IMR-90 (cell line): Measurements from ENCODE around the gene ACTN1. TPM values are rescaled to one million over a fixed set of nuclear protein-coding genes. Genes with fewer than 3 reads are reported as not detected.

ENCODE experiments used
- ATAC-seq: fragments of 200-7000 bp; cut with Tn5 transposase; 2 replicates; pipeline ENCODE4 v1.9.1; 2020; ENCODE audit warnings: low read depth, mild to moderate bottlenecking, moderate library complexity
- BruUV-seq: library from RNA; stranded (reverse); fragments of 400-500 nt; replicated peaks from 2 replicates; lab custom pipeline; 2021; lab: Mats Ljungman, UMichigan
- CTCF ChIA-PET: fragments of 300-600 bp; formaldehyde crosslinking; extraction: SDS; loops from one replicate; lab custom pipeline; 2021; ENCODE audit warnings: antibody characterized with exemption; lab: Yijun Ruan, JAX
- POLR2A ChIA-PET: fragments of 300-600 bp; sonication (Branson Sonifier 250); formaldehyde crosslinking; loops from one replicate; lab custom pipeline; 2022; ENCODE audit warnings: antibody characterized with exemption; ENCODE audit not compliant: unreplicated experiment; lab: Charles Lee
- DNase-seq: peaks from one replicate; pipeline ENCODE4 v3.0.0; 2013
- H2AFZ ChIP-seq: replicated peaks from 2 replicates; pipeline ENCODE3; 2013; ENCODE audit warnings: low read length, mild to moderate bottlenecking; ENCODE audit not compliant: poor library complexity
- H2AK5ac ChIP-seq: 2 replicates; pipeline ENCODE4 v1.6.1; 2013; ENCODE audit warnings: low read depth, low read length, inconsistent platforms
- H2AK9ac ChIP-seq: replicated peaks from 2 replicates; pipeline ENCODE3; 2013; ENCODE audit warnings: mild to moderate bottlenecking, low read depth, low read length, moderate library complexity; ENCODE audit not compliant: poor library complexity
- H2BK120ac ChIP-seq: 2 replicates; pipeline ENCODE4 v1.6.1; 2013; ENCODE audit warnings: low read depth, low read length, inconsistent platforms
- H2BK15ac ChIP-seq: 3 replicates; pipeline ENCODE4 v1.6.1; 2013; ENCODE audit warnings: low read depth, low read length, inconsistent platforms
- H2BK20ac ChIP-seq: 2 replicates; pipeline ENCODE4 v1.6.1; 2013; ENCODE audit warnings: low read depth, mild to moderate bottlenecking, inconsistent platforms, low read length, moderate library complexity
- H2BK5ac ChIP-seq: 2 replicates; pipeline ENCODE4 v1.6.1; 2013; ENCODE audit warnings: mild to moderate bottlenecking, low read depth, low read length, inconsistent platforms; ENCODE audit not compliant: poor library complexity, severe bottlenecking
- H3K14ac ChIP-seq: replicated peaks from 2 replicates; pipeline ENCODE4 v1.6.1; 2013; ENCODE audit warnings: low read depth, low read length, inconsistent platforms
- H3K18ac ChIP-seq: 2 replicates; pipeline ENCODE4 v1.6.1; 2013; ENCODE audit warnings: low read depth, low read length, control low read depth
- H3K23ac ChIP-seq: 2 replicates; pipeline ENCODE4 v1.6.1; 2013; ENCODE audit warnings: low read depth, low read length, inconsistent platforms
- H3K27ac ChIP-seq: 2 replicates; pipeline ENCODE4 v1.5.1; 2013; ENCODE audit warnings: mild to moderate bottlenecking, control low read depth, low read length; ENCODE audit not compliant: insufficient read depth
- H3K27me3 ChIP-seq: 2 replicates; pipeline ENCODE4 v1.6.1; 2013; ENCODE audit warnings: low read length; ENCODE audit not compliant: control insufficient read depth, insufficient read depth
- H3K36me3 ChIP-seq: 2 replicates; pipeline ENCODE4 v1.6.1; 2013; ENCODE audit warnings: low read length, mixed read lengths; ENCODE audit not compliant: control insufficient read depth, insufficient read depth
- H3K4ac ChIP-seq: 2 replicates; pipeline ENCODE4 v1.6.1; 2013; ENCODE audit warnings: low read depth, low read length, inconsistent platforms
- H3K4me1 ChIP-seq: 2 replicates; pipeline ENCODE4 v1.6.1; 2013; ENCODE audit warnings: low read length, mixed read lengths; ENCODE audit not compliant: control insufficient read depth, insufficient read depth
- H3K4me2 ChIP-seq: 2 replicates; pipeline ENCODE4 v1.6.1; 2013; ENCODE audit warnings: low read depth, mild to moderate bottlenecking, control low read depth, low read length, moderate library complexity
- H3K4me3 ChIP-seq: 2 replicates; pipeline ENCODE4 v1.5.1; 2013; ENCODE audit warnings: low read depth, mild to moderate bottlenecking, control low read depth, low read length, moderate library complexity; ENCODE audit not compliant: insufficient read depth
- H3K56ac ChIP-seq: 2 replicates; pipeline ENCODE4 v1.6.1; 2013; ENCODE audit warnings: low read length, inconsistent platforms; ENCODE audit not compliant: insufficient read depth; ENCODE audit errors: extremely low read depth
- H3K79me1 ChIP-seq, 2 experiments: 2 replicates each; pipeline ENCODE4 v1.6.1; 2013; ENCODE audit warnings: low read length in 2 of 2, inconsistent platforms in 1 of 2, low read depth in 1 of 2
- H3K9ac ChIP-seq: 2 replicates; pipeline ENCODE4 v1.6.1; 2013; ENCODE audit warnings: low read depth, low read length, control low read depth
- H3K9me1 ChIP-seq: 2 replicates; pipeline ENCODE4 v1.6.1; 2013; ENCODE audit warnings: low read length, inconsistent platforms; ENCODE audit not compliant: insufficient read depth
- H3K9me3 ChIP-seq: 2 replicates; pipeline ENCODE4 v1.6.1; 2013; ENCODE audit warnings: low read length; ENCODE audit not compliant: control insufficient read depth, insufficient read depth
- H4K20me1 ChIP-seq: 2 replicates; pipeline ENCODE4 v1.6.1; 2013; ENCODE audit warnings: low read length, inconsistent platforms; ENCODE audit not compliant: insufficient read depth
- H4K5ac ChIP-seq: 2 replicates; pipeline ENCODE4 v1.6.1; 2013; ENCODE audit warnings: mild to moderate bottlenecking, low read depth, low read length, control low read depth
- H4K8ac ChIP-seq, 2 experiments: 2 replicates each; pipeline ENCODE4 v1.6.1; 2013; ENCODE audit warnings: low read depth in 2 of 2, low read length in 2 of 2, control low read depth in 1 of 2, inconsistent platforms in 1 of 2
- H4K91ac ChIP-seq: 2 replicates; pipeline ENCODE4 v1.6.1; 2013; ENCODE audit warnings: low read depth, low read length, inconsistent platforms; ENCODE audit not compliant: insufficient read depth
- BHLHE40 ChIP-seq: fragments of 150-350 bp; IDR thresholded peaks from 2 replicates; pipeline ENCODE4 v1.6.1; 2016; ENCODE audit warnings: mild to moderate bottlenecking, low read depth, low read length
- CHD1 ChIP-seq: IDR thresholded peaks from 2 replicates; pipeline ENCODE4 v1.6.1; 2012; ENCODE audit warnings: low read depth, low read length, improper control_type of control experiment
- MAFK ChIP-seq: IDR thresholded peaks from 2 replicates; pipeline ENCODE4 v1.6.1; 2012; ENCODE audit warnings: low read depth, low read length, improper control_type of control experiment
- MAZ ChIP-seq: IDR thresholded peaks from 2 replicates; pipeline ENCODE4 v1.6.1; 2012; ENCODE audit warnings: low read depth, mild to moderate bottlenecking, low read length, improper control_type of control experiment, moderate library complexity, borderline replicate concordance
- MXI1 ChIP-seq: IDR thresholded peaks from 2 replicates; pipeline ENCODE4 v1.6.1; 2012; ENCODE audit warnings: low read depth, mild to moderate bottlenecking, low read length, moderate library complexity, borderline replicate concordance
- NFE2L2 ChIP-seq: fragments of 150-350 bp; IDR thresholded peaks from 2 replicates; pipeline ENCODE4 v1.6.1; 2016; ENCODE audit warnings: low read depth, mild to moderate bottlenecking, low read length
- RAD21 ChIP-seq: IDR thresholded peaks from 2 replicates; pipeline ENCODE4 v1.6.1; 2012; ENCODE audit warnings: low read length, improper control_type of control experiment
- RCOR1 ChIP-seq: IDR thresholded peaks from 2 replicates; pipeline ENCODE4 v1.6.1; 2012; ENCODE audit warnings: mild to moderate bottlenecking, low read length, improper control_type of control experiment; ENCODE audit not compliant: insufficient replicate concordance
- RFX5 ChIP-seq: IDR thresholded peaks from 2 replicates; pipeline ENCODE4 v1.8.0; 2012; ENCODE audit warnings: low read depth, mild to moderate bottlenecking, low read length, moderate library complexity
- SMC3 ChIP-seq: fragments of 150-350 bp; IDR thresholded peaks from 2 replicates; pipeline ENCODE4 v1.6.1; 2016; ENCODE audit warnings: low read depth, mild to moderate bottlenecking, antibody characterized with exemption, low read length, moderate library complexity
- USF2 ChIP-seq: fragments of 150-350 bp; IDR thresholded peaks from 2 replicates; pipeline ENCODE4 v1.6.1; 2017; ENCODE audit warnings: mild to moderate bottlenecking, antibody characterized with exemption, low read length, low read depth
- WGBS, 2 experiments: methylation state at CpG; one replicate each; pipeline versions ENCODE4 v1.1.5 to v1.1.7; 2013; ENCODE audit warnings: missing lambda C conversion rate in 2 of 2; ENCODE audit not compliant: insufficient read length in 1 of 2; ENCODE audit errors: extremely low coverage in 2 of 2; 5-methylcytosine and 5-hydroxymethylcytosine counted together
- dilution Hi-C: fragments of 300-500 bp; cut with HindIII; formaldehyde crosslinking; loops from one replicate; pipeline ENCODE4 v1.14.3; 2018; ENCODE audit warnings: low sequenced_read_pairs; ENCODE audit not compliant: unreplicated experiment
- in situ Hi-C: fragments of 300-500 bp; cut with MboI; formaldehyde crosslinking; loops from 3 replicates; pipeline ENCODE4 v1.14.3; 2019; ENCODE audit warnings: low sequenced_read_pairs, inconsistent platforms, mixed read lengths
- intact Hi-C: fragments of 100-400 bp; cut with micrococcal nuclease; formaldehyde crosslinking; loops from 2 replicates; pipeline ENCODE4 v1.10.0; 2022
- polyA plus RNA-seq, 3 experiments: library from polyadenylated mRNA; depleted of rRNA; stranded (reverse); fragments of >200 nt; gene quantifications; 2 replicates each; pipeline ENCODE4 v1.2.3, GENCODE V29; 2012; ENCODE audit warnings: low replicate concordance in 1 of 3
- total RNA-seq: library from RNA; depleted of rRNA; stranded (reverse); fragments of >200 nt; gene quantifications from 2 replicates; pipeline ENCODE4 v1.2.3, GENCODE V29; 2012

The ACTN1 gene
- total and polyA plus RNA-seq, 2 of the 4 experiments (the other 2 are of a cell fraction), result 684 to 766 TPM

DNA sequence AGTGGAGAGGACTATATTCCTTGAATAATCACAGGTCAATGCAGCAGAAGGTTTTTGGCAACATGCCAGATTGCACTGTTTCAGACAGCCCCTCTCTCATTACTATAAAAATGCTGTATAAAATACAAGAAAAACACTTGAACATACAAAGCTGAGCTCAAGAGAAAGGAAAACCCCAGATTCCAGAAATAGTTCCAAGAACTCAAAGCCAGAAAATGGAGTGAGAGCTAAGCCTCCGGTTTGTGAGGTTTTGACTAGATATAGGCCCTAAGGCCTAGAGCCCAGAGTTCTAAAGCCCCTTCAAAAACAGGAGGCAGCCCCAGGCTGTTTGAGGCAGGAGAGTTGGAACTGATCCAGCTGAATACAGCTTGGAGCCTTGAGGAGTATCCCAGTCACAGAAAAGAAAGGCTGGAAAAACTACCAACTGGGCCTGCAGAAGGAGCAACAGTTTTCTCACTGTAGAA is 29.4 kb upstream of the ACTN1 start:
- H2AK5ac ChIP-seq, result no peak overlapping the region
- H3K14ac ChIP-seq, result peak overlapping the region; percentile 84; the same call in 1 of the 2 replicates
- H3K23ac ChIP-seq, result 0 out of 2 replicates have a peak overlapping the region, but pooled peaks have one; percentile 68
- peaks cover 24% of the 10 kb centered on the region for H3K4me1 ChIP-seq
- no peaks in the 10 kb centered on the region for H3K27me3 ChIP-seq
- H2BK15ac ChIP-seq, result peak overlapping the region; percentile 2; the same call in 1 of the 3 replicates
- dilution Hi-C loops, result no loop called here
- H3K27ac ChIP-seq, result peak overlapping the region; percentile 26; the same call in 1 of the 2 replicates
- no TSS peak for BruUV-seq
- ATAC-seq (no peak; the same call in 1 of the 2 replicates), DNase-seq (peak; percentile 64)
- H3K56ac ChIP-seq, result no peak overlapping the region
- peak overlapping the region; percentile 8; the same call in 1 of the 2 replicates for H2BK20ac ChIP-seq
- H3K4me3 ChIP-seq, result no peak overlapping the region
- H2BK5ac ChIP-seq, result peak overlapping the region; percentile 22
- no peaks in the 10 kb centered on the region for H4K20me1 ChIP-seq
- TF ChIP-seq MXI1, result no peak
- TF ChIP-seq MAZ, result no peak
- TF ChIP-seq RCOR1, result no peak
- TF ChIP-seq NFE2L2, result no peak
- no peak for TF ChIP-seq USF2
- TF ChIP-seq MAFK, result no peak
- TF ChIP-seq SMC3, result no peak
- no peak for TF ChIP-seq CHD1
- TF ChIP-seq RAD21, result no peak
- no peak for TF ChIP-seq RFX5
- TF ChIP-seq BHLHE40, result no peak
- ChIA-PET CTCF (interaction anchor here (1.2 kb wide), 1 partner anchor 93 kb away, joined by 3 read pairs; no protein-coding TSS in a partner anchor), POLR2A (no interaction called here)
- in situ Hi-C loops, result no loop called here
- peaks cover 19% of the 10 kb centered on the region for H3K9me1 ChIP-seq
- intact Hi-C loops, result no loop called here
- H3K4ac ChIP-seq, result peak overlapping the region; percentile 85
- H2AFZ ChIP-seq, result peak overlapping the region; percentile 7
- H4K5ac ChIP-seq, result peak overlapping the region; percentile 97
- H3K79me1 ChIP-seq, result peaks cover 0 to 14% of the 10 kb centered on the region in 2 experiments; a peak in 2 of 4 replicates
- H3K36me3 ChIP-seq, result no peaks in the 10 kb centered on the region
- no peak overlapping the region for H3K4me2 ChIP-seq
- peak overlapping the region; percentile 11; the same call in 1 of the 2 replicates for H2BK120ac ChIP-seq
- H4K91ac ChIP-seq, result peak overlapping the region; percentile 16
- H3K9me3 ChIP-seq, result no peaks in the 10 kb centered on the region
- H3K18ac ChIP-seq, result peak overlapping the region; percentile 91
- no CpG with 5 or more reads among the region's 1 CpG for WGBS, 2 experiments
- H2AK9ac ChIP-seq, result peak overlapping the region; percentile 52
- peak overlapping the region; percentile 1 for H3K9ac ChIP-seq
- H4K8ac ChIP-seq, result peak overlapping the region; percentile 58 to 71; a peak in 3 of 4 replicates
